ENCODE measurements around the gene ZNF839. TPM values are rescaled to one million over a fixed set of nuclear protein-coding genes. Genes with fewer than 3 reads are reported as not detected.

ZNF839 gene
- total and polyA plus RNA-seq, 2 experiments from 2014 or later, result 7.9 to 10.0 TPM

DNA sequence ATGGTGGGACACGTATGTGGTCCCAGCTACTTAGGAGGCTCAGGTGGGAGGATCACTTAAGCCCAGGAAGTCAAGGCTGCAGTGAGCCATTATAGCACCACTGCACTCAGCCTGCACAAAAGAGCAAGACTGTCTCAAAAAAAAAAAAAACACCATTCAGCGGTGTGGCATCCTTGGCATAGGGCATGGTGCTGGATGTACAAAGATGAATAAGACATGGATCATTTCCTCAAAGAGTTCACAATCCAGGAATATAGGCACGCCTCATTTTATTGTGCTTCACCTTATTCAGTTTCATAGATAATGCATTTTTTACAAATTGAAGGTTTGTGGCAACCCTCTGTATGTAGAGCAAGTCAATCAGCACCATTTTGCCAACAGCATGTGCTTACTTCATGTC, 36.7 kb downstream of the ZNF839 start:
- Mint-ChIP-seq H3K36me3 (ENCODE audit: low read depth) (peaks cover 30% of the 10 kb centered on the region; the same call in 2 of the 3 replicates), H3K9me3 (no peaks in the 10 kb centered on the region), H3K4me1 (0 out of 3 replicates have a peak, but pooled peaks cover 3% of the 10 kb centered on the region), H3K27me3 (ENCODE audit: insufficient read depth, low read depth, poor library complexity) (peaks cover 2% of the 10 kb centered on the region), H3K27ac (no peak overlapping the region), H3K4me3 (no peak overlapping the region)
- DNase-seq (ENCODE audit: low spot score) (no peak), ATAC-seq (no peak)
- 0 out of 2 replicates have a peak, but pooled peaks cover 7% of the 10 kb centered on the region for H3F3A ChIP-seq (replicated peaks; ENCODE audit: low read depth)
- TF ChIP-seq JUNB (IDR thresholded peaks at IDR 0.05; ENCODE audit: unreplicated experiment), result no peak
- no peak for TF ChIP-seq EZH2phosphoT487 (IDR thresholded peaks at IDR 0.05; ENCODE audit: unreplicated experiment)
- TF ChIP-seq EZH2 (IDR thresholded peaks at IDR 0.05; ENCODE audit: low read depth, unreplicated experiment), result no peak
- TF ChIP-seq, protein P1, sequence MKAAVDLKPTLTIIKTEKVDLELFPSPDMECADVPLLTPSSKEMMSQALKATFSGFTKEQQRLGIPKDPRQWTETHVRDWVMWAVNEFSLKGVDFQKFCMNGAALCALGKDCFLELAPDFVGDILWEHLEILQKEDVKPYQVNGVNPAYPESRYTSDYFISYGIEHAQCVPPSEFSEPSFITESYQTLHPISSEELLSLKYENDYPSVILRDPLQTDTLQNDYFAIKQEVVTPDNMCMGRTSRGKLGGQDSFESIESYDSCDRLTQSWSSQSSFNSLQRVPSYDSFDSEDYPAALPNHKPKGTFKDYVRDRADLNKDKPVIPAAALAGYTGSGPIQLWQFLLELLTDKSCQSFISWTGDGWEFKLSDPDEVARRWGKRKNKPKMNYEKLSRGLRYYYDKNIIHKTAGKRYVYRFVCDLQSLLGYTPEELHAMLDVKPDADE (IDR thresholded peaks at IDR 0.05), result no peak
- TF ChIP-seq CREB1 (CRISPR knock-in tag; IDR thresholded peaks at IDR 0.05; ENCODE audit: low read depth), result no peak
- TF ChIP-seq ZNF331 (CRISPR knock-in tag; IDR thresholded peaks at IDR 0.05; ENCODE audit: low read depth), result no peak
- TF ChIP-seq, protein P2, sequence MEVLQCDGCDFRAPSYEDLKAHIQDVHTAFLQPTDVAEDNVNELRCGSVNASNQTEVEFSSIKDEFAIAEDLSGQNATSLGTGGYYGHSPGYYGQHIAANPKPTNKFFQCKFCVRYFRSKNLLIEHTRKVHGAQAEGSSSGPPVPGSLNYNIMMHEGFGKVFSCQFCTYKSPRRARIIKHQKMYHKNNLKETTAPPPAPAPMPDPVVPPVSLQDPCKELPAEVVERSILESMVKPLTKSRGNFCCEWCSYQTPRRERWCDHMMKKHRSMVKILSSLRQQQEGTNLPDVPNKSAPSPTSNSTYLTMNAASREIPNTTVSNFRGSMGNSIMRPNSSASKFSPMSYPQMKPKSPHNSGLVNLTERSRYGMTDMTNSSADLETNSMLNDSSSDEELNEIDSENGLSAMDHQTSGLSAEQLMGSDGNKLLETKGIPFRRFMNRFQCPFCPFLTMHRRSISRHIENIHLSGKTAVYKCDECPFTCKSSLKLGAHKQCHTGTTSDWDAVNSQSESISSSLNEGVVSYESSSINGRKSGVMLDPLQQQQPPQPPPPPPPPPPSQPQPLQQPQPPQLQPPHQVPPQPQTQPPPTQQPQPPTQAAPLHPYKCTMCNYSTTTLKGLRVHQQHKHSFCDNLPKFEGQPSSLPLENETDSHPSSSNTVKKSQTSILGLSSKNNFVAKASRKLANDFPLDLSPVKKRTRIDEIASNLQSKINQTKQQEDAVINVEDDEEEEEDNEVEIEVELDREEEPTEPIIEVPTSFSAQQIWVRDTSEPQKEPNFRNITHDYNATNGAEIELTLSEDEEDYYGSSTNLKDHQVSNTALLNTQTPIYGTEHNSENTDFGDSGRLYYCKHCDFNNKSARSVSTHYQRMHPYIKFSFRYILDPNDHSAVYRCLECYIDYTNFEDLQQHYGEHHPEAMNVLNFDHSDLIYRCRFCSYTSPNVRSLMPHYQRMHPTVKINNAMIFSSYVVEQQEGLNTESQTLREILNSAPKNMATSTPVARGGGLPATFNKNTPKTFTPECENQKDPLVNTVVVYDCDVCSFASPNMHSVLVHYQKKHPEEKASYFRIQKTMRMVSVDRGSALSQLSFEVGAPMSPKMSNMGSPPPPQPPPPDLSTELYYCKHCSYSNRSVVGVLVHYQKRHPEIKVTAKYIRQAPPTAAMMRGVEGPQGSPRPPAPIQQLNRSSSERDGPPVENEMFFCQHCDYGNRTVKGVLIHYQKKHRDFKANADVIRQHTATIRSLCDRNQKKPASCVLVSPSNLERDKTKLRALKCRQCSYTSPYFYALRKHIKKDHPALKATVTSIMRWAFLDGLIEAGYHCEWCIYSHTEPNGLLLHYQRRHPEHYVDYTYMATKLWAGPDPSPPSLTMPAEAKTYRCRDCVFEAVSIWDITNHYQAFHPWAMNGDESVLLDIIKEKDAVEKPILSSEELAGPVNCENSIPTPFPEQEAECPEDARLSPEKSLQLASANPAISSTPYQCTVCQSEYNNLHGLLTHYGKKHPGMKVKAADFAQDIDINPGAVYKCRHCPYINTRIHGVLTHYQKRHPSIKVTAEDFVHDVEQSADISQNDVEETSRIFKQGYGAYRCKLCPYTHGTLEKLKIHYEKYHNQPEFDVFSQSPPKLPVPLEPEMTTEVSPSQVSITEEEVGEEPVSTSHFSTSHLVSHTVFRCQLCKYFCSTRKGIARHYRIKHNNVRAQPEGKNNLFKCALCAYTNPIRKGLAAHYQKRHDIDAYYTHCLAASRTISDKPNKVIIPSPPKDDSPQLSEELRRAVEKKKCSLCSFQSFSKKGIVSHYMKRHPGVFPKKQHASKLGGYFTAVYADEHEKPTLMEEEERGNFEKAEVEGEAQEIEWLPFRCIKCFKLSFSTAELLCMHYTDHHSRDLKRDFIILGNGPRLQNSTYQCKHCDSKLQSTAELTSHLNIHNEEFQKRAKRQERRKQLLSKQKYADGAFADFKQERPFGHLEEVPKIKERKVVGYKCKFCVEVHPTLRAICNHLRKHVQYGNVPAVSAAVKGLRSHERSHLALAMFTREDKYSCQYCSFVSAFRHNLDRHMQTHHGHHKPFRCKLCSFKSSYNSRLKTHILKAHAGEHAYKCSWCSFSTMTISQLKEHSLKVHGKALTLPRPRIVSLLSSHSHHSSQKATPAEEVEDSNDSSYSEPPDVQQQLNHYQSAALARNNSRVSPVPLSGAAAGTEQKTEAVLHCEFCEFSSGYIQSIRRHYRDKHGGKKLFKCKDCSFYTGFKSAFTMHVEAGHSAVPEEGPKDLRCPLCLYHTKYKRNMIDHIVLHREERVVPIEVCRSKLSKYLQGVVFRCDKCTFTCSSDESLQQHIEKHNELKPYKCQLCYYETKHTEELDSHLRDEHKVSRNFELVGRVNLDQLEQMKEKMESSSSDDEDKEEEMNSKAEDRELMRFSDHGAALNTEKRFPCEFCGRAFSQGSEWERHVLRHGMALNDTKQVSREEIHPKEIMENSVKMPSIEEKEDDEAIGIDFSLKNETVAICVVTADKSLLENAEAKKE (CRISPR knock-in tag; IDR thresholded peaks at IDR 0.05), result no peak
- TF ChIP-seq, protein P3, sequence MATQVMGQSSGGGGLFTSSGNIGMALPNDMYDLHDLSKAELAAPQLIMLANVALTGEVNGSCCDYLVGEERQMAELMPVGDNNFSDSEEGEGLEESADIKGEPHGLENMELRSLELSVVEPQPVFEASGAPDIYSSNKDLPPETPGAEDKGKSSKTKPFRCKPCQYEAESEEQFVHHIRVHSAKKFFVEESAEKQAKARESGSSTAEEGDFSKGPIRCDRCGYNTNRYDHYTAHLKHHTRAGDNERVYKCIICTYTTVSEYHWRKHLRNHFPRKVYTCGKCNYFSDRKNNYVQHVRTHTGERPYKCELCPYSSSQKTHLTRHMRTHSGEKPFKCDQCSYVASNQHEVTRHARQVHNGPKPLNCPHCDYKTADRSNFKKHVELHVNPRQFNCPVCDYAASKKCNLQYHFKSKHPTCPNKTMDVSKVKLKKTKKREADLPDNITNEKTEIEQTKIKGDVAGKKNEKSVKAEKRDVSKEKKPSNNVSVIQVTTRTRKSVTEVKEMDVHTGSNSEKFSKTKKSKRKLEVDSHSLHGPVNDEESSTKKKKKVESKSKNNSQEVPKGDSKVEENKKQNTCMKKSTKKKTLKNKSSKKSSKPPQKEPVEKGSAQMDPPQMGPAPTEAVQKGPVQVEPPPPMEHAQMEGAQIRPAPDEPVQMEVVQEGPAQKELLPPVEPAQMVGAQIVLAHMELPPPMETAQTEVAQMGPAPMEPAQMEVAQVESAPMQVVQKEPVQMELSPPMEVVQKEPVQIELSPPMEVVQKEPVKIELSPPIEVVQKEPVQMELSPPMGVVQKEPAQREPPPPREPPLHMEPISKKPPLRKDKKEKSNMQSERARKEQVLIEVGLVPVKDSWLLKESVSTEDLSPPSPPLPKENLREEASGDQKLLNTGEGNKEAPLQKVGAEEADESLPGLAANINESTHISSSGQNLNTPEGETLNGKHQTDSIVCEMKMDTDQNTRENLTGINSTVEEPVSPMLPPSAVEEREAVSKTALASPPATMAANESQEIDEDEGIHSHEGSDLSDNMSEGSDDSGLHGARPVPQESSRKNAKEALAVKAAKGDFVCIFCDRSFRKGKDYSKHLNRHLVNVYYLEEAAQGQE (IDR thresholded peaks at IDR 0.05; ENCODE audit: unreplicated experiment), result no peak
- TF ChIP-seq POLR2AphosphoS5 (IDR thresholded peaks at IDR 0.05; ENCODE audit: low read depth), result no peak
- no peak for TF ChIP-seq ZNF114 (CRISPR knock-in tag; IDR thresholded peaks at IDR 0.05)
- no peak for TF ChIP-seq STAT1 (IDR thresholded peaks at IDR 0.05; ENCODE audit: unreplicated experiment)
- no peak for TF ChIP-seq NANOG (IDR thresholded peaks at IDR 0.05; ENCODE audit: borderline replicate concordance)
- TF ChIP-seq, protein P4, sequence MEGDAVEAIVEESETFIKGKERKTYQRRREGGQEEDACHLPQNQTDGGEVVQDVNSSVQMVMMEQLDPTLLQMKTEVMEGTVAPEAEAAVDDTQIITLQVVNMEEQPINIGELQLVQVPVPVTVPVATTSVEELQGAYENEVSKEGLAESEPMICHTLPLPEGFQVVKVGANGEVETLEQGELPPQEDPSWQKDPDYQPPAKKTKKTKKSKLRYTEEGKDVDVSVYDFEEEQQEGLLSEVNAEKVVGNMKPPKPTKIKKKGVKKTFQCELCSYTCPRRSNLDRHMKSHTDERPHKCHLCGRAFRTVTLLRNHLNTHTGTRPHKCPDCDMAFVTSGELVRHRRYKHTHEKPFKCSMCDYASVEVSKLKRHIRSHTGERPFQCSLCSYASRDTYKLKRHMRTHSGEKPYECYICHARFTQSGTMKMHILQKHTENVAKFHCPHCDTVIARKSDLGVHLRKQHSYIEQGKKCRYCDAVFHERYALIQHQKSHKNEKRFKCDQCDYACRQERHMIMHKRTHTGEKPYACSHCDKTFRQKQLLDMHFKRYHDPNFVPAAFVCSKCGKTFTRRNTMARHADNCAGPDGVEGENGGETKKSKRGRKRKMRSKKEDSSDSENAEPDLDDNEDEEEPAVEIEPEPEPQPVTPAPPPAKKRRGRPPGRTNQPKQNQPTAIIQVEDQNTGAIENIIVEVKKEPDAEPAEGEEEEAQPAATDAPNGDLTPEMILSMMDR (conservative IDR thresholded peaks at IDR 0.05; ENCODE audit: low read depth in 2 of 2), result no peak
- H4K20me1 ChIP-seq (replicated peaks; ENCODE audit: insufficient read depth), result no peaks in the 10 kb centered on the region; the same call in 1 of the 2 replicates
- H3K27ac ChIP-seq (ENCODE audit: low read depth), result no peak overlapping the region
- peaks cover 18% of the 10 kb centered on the region for H3K36me3 ChIP-seq (ENCODE audit: insufficient read depth)
- H3K4me1 ChIP-seq (ENCODE audit: insufficient read depth), result no peaks in the 10 kb centered on the region
- no peaks in the 10 kb centered on the region for H3K27me3 ChIP-seq (ENCODE audit: insufficient read depth)
- no peaks in the 10 kb centered on the region; the same call in 1 of the 2 replicates for H3K79me2 ChIP-seq (replicated peaks; ENCODE audit: insufficient read depth)
- no peak overlapping the region for H2AFZ ChIP-seq
- no peak overlapping the region for H3K4me3 ChIP-seq
- no peaks in the 10 kb centered on the region for H3K9me2 ChIP-seq (ENCODE audit: insufficient read depth)
- H3K4me2 ChIP-seq, result no peak overlapping the region

Data from GM23338 (cell line).